HEK293 (cell line): ENCODE data around the gene CSNK1A1L.

Experiments
- CTCF ChIA-PET: fragments of 350-600 bp; formaldehyde crosslinking; extraction: SDS; loops from one replicate; lab custom pipeline; 2021; ENCODE audit warnings: antibody characterized with exemption; lab: Yijun Ruan, JAX
- POLR2A ChIA-PET: fragments of 300-600 bp; formaldehyde crosslinking; extraction: SDS; loops from one replicate; lab custom pipeline; 2020; ENCODE audit warnings: antibody characterized with exemption, inconsistent platforms; lab: Yijun Ruan, JAX
- H3K27ac ChIP-seq: fragments of 200-500 bp; sonication (Bioruptor generic); 2 replicates; pipeline ENCODE4 v1.5.1; 2014; ENCODE audit warnings: low read depth, low read length, control low read depth, inconsistent platforms; ENCODE audit errors: extremely low read depth
- H3K36me3 ChIP-seq, 2 experiments: fragments of 200-500 bp in 1 of 2; sonication (Bioruptor generic) in 1 of 2; 1 replicate in 1 of 2; 2 replicates in 1 of 2; pipeline ENCODE4 v1.5.1; 2014 to 2017; ENCODE audit warnings: inconsistent platforms in 2 of 2, low read length in 2 of 2; ENCODE audit not compliant: control insufficient read depth in 2 of 2, insufficient read depth in 1 of 2
- H3K4me1 ChIP-seq: fragments of 200-500 bp; sonication (Bioruptor generic); 2 replicates; pipeline ENCODE4 v1.5.1; 2014; ENCODE audit warnings: mild to moderate bottlenecking, low read length, inconsistent platforms; ENCODE audit not compliant: control insufficient read depth, insufficient read depth
- H3K4me3 ChIP-seq: 2 replicates; pipeline ENCODE4 v1.5.1; 2011; ENCODE audit warnings: low read depth, mild to moderate bottlenecking, control low read depth, low read length, moderate library complexity
- H3K9me3 ChIP-seq: fragments of 200-500 bp; sonication (Bioruptor generic); 2 replicates; pipeline ENCODE4 v1.5.1; 2014; ENCODE audit warnings: low read depth, low read length, inconsistent platforms; ENCODE audit not compliant: control insufficient read depth, insufficient read depth
- FEZF1 ChIP-seq: fragments of 450-650 bp; formaldehyde crosslinking; IDR thresholded peaks from 2 replicates; pipeline ENCODE4 v1.5.1; 2016; ENCODE audit warnings: missing biosample characterization, missing genetic modification characterization
- GLIS1 ChIP-seq: fragments of 450-650 bp; formaldehyde crosslinking; IDR thresholded peaks from 2 replicates; pipeline ENCODE4 v1.5.1; 2016; ENCODE audit warnings: missing biosample characterization, missing genetic modification characterization
- OSR2 ChIP-seq: fragments of 450-650 bp; formaldehyde crosslinking; IDR thresholded peaks from 2 replicates; pipeline ENCODE4 v1.5.1; 2016; ENCODE audit warnings: missing biosample characterization, missing genetic modification characterization
- SCRT1 ChIP-seq: fragments of 450-650 bp; formaldehyde crosslinking; IDR thresholded peaks from 2 replicates; pipeline ENCODE4 v1.5.1; 2016; ENCODE audit warnings: missing biosample characterization, missing genetic modification characterization, borderline replicate concordance
- YY2 ChIP-seq: fragments of 450-650 bp; formaldehyde crosslinking; IDR thresholded peaks from 2 replicates; pipeline ENCODE4 v1.5.1; 2016; ENCODE audit warnings: missing biosample characterization, missing genetic modification characterization
- ZBTB26 ChIP-seq: fragments of 450-650 bp; formaldehyde crosslinking; optimal IDR thresholded peaks from 2 replicates; pipeline ENCODE3; 2016; ENCODE audit warnings: missing biosample characterization, mild to moderate bottlenecking, missing genetic modification characterization
- ZNF184 ChIP-seq: fragments of 450-650 bp; IDR thresholded peaks from 2 replicates; pipeline ENCODE4 v1.5.1; 2018; ENCODE audit warnings: missing biosample characterization, mild to moderate bottlenecking, missing genetic modification characterization
- ZNF214 ChIP-seq: fragments of 450-650 bp; formaldehyde crosslinking; IDR thresholded peaks from 2 replicates; pipeline ENCODE4 v1.5.1; 2017; ENCODE audit warnings: missing biosample characterization, mild to moderate bottlenecking, missing genetic modification characterization, borderline replicate concordance
- ZNF24 ChIP-seq: fragments of 450-650 bp; formaldehyde crosslinking; IDR thresholded peaks from 2 replicates; pipeline ENCODE4 v1.5.1; 2016; ENCODE audit warnings: missing biosample characterization, missing genetic modification characterization
- ZNF266 ChIP-seq: fragments of 450-650 bp; formaldehyde crosslinking; IDR thresholded peaks from 2 replicates; pipeline ENCODE4 v1.5.1; 2016; ENCODE audit warnings: missing biosample characterization, missing genetic modification characterization, low read depth
- ZNF423 ChIP-seq: fragments of 450-650 bp; formaldehyde crosslinking; IDR thresholded peaks from 2 replicates; pipeline ENCODE4 v1.5.1; 2016; ENCODE audit warnings: missing biosample characterization, missing genetic modification characterization
- ZNF610 ChIP-seq: fragments of 450-650 bp; formaldehyde crosslinking; IDR thresholded peaks from 2 replicates; pipeline ENCODE4 v1.5.1; 2016; ENCODE audit warnings: missing biosample characterization, missing genetic modification characterization, borderline replicate concordance
- ZNF623 ChIP-seq: fragments of 450-650 bp; formaldehyde crosslinking; IDR thresholded peaks from 2 replicates; pipeline ENCODE4 v1.5.1; 2016; ENCODE audit warnings: missing biosample characterization, missing genetic modification characterization
- ZNF654 ChIP-seq: fragments of 450-650 bp; formaldehyde crosslinking; IDR thresholded peaks from 2 replicates; pipeline ENCODE4 v1.5.1; 2016; ENCODE audit warnings: low read depth, missing biosample characterization, missing genetic modification characterization
- ZNF670 ChIP-seq: fragments of 450-650 bp; formaldehyde crosslinking; IDR thresholded peaks from 2 replicates; pipeline ENCODE4 v1.5.1; 2016; ENCODE audit warnings: missing biosample characterization, missing genetic modification characterization, low read depth
- ZNF777 ChIP-seq: fragments of 450-650 bp; formaldehyde crosslinking; IDR thresholded peaks from 2 replicates; pipeline ENCODE4 v1.5.1; 2017; ENCODE audit warnings: missing biosample characterization, missing genetic modification characterization, borderline replicate concordance
- ZNF791 ChIP-seq: fragments of 450-650 bp; formaldehyde crosslinking; IDR thresholded peaks from 2 replicates; pipeline ENCODE4 v1.5.1; 2016; ENCODE audit warnings: missing biosample characterization, missing genetic modification characterization
- ZNF830 ChIP-seq: fragments of 450-650 bp; IDR thresholded peaks from 2 replicates; pipeline ENCODE4 v1.5.0; 2018; ENCODE audit warnings: missing biosample characterization, missing genetic modification characterization, low read depth, mild to moderate bottlenecking, moderate library complexity
- ZSCAN23 ChIP-seq: fragments of 450-650 bp; formaldehyde crosslinking; IDR thresholded peaks from 2 replicates; pipeline ENCODE4 v1.5.1; 2016; ENCODE audit warnings: missing biosample characterization, missing genetic modification characterization
- TF ChIP-seq, protein P1 (sequence below): fragments of 450-650 bp; formaldehyde crosslinking; IDR thresholded peaks from 2 replicates; pipeline ENCODE4; 2016; ENCODE audit warnings: missing biosample characterization, missing genetic modification characterization
- TF ChIP-seq, protein P2 (sequence below): fragments of 450-650 bp; formaldehyde crosslinking; IDR thresholded peaks from 2 replicates; pipeline ENCODE4 v1.5.1; 2017; ENCODE audit warnings: missing biosample characterization, missing genetic modification characterization

Gene CSNK1A1L

GRCh38 chr13:37075164-37075563 is 30.3 kb downstream of the CSNK1A1L start:
- no peak for TF ChIP-seq ZSCAN23 (tag by site-specific recombination)
- TF ChIP-seq ZNF184 = no peak
- TF ChIP-seq ZNF670 (tag by site-specific recombination) = no peak
- TF ChIP-seq ZNF623 (tag by site-specific recombination) = no peak
- TF ChIP-seq SCRT1 (tag by site-specific recombination) = no peak
- TF ChIP-seq OSR2 (tag by site-specific recombination) = no peak
- no peak for TF ChIP-seq ZNF24 (tag by site-specific recombination)
- no peak for TF ChIP-seq ZNF214 (tag by site-specific recombination)
- TF ChIP-seq ZNF610 (tag by site-specific recombination) = no peak
- no peak for TF ChIP-seq YY2
- TF ChIP-seq ZBTB26 (tag by site-specific recombination) = no peak
- TF ChIP-seq ZNF423 (tag by site-specific recombination) = no peak
- TF ChIP-seq FEZF1 (tag by site-specific recombination) = no peak
- TF ChIP-seq GLIS1 (tag by site-specific recombination) = no peak
- TF ChIP-seq ZNF777 = no peak
- TF ChIP-seq, protein P1, sequence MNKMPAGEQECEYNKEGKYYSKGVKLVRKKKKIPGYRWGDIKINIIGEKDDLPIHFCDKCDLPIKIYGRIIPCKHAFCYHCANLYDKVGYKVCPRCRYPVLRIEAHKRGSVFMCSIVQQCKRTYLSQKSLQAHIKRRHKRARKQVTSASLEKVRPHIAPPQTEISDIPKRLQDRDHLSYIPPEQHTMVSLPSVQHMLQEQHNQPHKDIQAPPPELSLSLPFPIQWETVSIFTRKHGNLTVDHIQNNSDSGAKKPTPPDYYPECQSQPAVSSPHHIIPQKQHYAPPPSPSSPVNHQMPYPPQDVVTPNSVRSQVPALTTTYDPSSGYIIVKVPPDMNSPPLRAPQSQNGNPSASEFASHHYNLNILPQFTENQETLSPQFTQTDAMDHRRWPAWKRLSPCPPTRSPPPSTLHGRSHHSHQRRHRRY = no peak
- TF ChIP-seq ZNF830 (tag by site-specific recombination) = no peak
- TF ChIP-seq ZNF791 (tag by site-specific recombination) = no peak
- no peak for TF ChIP-seq ZNF266 (tag by site-specific recombination)
- Histone ChIP-seq H3K27ac (no peak overlapping the region), H3K36me3 (no peaks in the 10 kb centered on the region), H3K4me3 (no peak overlapping the region), H3K9me3 (no peaks in the 10 kb centered on the region), H3K4me1 (no peaks in the 10 kb centered on the region)
- CTCF ChIA-PET = interaction anchor here (0.8 to 1.9 kb wide), 7 partner anchors 11 to 795 kb away, joined by 3 to 6 read pairs (median 3); partner anchors contain the start of gene CSNK1A1L
- POLR2A ChIA-PET = no interaction called here

GRCh38 chr13:37074703-37075102 is 30.8 kb downstream of the CSNK1A1L start:
- Histone ChIP-seq H3K36me3 (no peaks in the 10 kb centered on the region), H3K9me3 (no peaks in the 10 kb centered on the region), H3K4me1 (no peaks in the 10 kb centered on the region), H3K27ac (no peak overlapping the region), H3K4me3 (no peak overlapping the region)
- TF ChIP-seq ZNF654 (tag by site-specific recombination) = peak; percentile 68
- TF ChIP-seq, protein P2, sequence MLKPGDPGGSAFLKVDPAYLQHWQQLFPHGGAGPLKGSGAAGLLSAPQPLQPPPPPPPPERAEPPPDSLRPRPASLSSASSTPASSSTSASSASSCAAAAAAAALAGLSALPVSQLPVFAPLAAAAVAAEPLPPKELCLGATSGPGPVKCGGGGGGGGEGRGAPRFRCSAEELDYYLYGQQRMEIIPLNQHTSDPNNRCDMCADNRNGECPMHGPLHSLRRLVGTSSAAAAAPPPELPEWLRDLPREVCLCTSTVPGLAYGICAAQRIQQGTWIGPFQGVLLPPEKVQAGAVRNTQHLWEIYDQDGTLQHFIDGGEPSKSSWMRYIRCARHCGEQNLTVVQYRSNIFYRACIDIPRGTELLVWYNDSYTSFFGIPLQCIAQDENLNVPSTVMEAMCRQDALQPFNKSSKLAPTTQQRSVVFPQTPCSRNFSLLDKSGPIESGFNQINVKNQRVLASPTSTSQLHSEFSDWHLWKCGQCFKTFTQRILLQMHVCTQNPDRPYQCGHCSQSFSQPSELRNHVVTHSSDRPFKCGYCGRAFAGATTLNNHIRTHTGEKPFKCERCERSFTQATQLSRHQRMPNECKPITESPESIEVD (tag by site-specific recombination) = no peak
- ChIA-PET CTCF (interaction anchor here (0.7 to 1.9 kb wide), 8 partner anchors 11 to 795 kb away, joined by 3 to 6 read pairs (median 3); no protein-coding TSS in a partner anchor), POLR2A (no interaction called here)
